ENCODE measurements around the gene KRT84. TPM values are rescaled to one million over a fixed set of nuclear protein-coding genes. Genes with fewer than 3 reads are reported as not detected.

Gene KRT84
- total RNA-seq, 1 experiment from 2014 or later = not detected

DNA sequence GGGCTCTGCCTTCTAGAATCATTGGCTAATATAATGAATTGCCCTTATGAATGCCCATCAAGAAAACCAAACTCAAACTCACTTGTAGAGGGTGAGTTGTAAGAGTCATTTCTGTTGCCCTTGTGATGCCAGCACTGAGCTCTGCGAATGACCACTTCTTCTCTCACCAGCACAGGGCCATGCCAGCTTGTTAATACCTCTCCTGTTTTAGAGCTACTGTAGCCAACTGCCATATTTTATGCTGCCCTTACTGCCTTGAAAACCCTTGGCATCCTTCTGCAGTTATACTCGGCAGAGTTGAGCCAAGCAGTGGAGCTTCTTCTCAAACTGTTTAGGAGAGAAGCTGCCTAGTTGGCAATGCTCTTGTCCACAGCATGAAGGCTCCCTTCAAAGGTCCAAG is 40.6 kb upstream of the KRT84 start:
- no peak for DNase-seq
- H3K4me1 ChIP-seq (ENCODE audit: low read length) = no peaks in the 10 kb centered on the region
- H3K4me2 ChIP-seq (ENCODE audit: low read depth, low read length, poor library complexity, severe bottlenecking) = no peak overlapping the region
- H3K4me3 ChIP-seq (ENCODE audit: low read length) = no peak overlapping the region
- no peaks in the 10 kb centered on the region for H3K27me3 ChIP-seq (ENCODE audit: low read length)
- no peak overlapping the region for H3K27ac ChIP-seq (ENCODE audit: low read length)
- no peaks in the 10 kb centered on the region for H3K9me3 ChIP-seq (ENCODE audit: low read length)
- no peak overlapping the region for H2AFZ ChIP-seq (ENCODE audit: low read length)
- no peaks in the 10 kb centered on the region for H3K36me3 ChIP-seq (ENCODE audit: insufficient read depth, low read length)
- no peaks in the 10 kb centered on the region for H4K20me1 ChIP-seq (ENCODE audit: insufficient read depth, low read depth, low read length)
- no peaks in the 10 kb centered on the region for H3K79me2 ChIP-seq (ENCODE audit: low read length)
- H3K9ac ChIP-seq (ENCODE audit: low read length) = no peak overlapping the region
- H3K9me2 ChIP-seq (replicated peaks; ENCODE audit: insufficient read depth, low read length) = no peaks in the 10 kb centered on the region

DNA sequence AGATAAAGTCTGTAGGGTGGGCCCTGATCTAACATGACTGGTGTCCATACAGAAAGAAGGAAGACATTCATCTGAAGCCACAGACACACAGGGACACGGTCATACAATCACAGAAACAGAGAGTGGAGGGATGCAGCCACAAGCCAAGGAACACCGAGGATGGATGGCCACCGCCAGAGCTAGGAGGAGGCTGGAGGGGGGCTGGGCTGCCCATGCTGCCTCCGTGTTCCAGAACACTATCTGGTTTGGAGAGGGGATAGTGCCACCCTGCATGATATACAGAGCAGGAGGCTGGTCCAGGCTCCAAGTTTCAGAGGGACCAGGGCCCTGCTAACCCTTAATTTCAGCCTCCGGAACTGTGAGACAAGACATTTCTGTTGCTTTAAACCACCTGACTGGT is 40.0 kb upstream of the KRT84 start:
- Histone ChIP-seq H3K9ac (ENCODE audit: low read length) (no peak overlapping the region), H3K4me1 (ENCODE audit: low read length) (no peaks in the 10 kb centered on the region), H3K27me3 (ENCODE audit: low read length) (no peaks in the 10 kb centered on the region), H3K9me3 (ENCODE audit: low read length) (no peaks in the 10 kb centered on the region), H3K4me3 (ENCODE audit: low read length) (no peak overlapping the region), H3K36me3 (ENCODE audit: insufficient read depth, low read length) (no peaks in the 10 kb centered on the region), H4K20me1 (ENCODE audit: insufficient read depth, low read depth, low read length) (no peaks in the 10 kb centered on the region), H3K27ac (ENCODE audit: low read length) (no peak overlapping the region), H3K79me2 (ENCODE audit: low read length) (no peaks in the 10 kb centered on the region), H2AFZ (ENCODE audit: low read length) (no peak overlapping the region), H3K4me2 (ENCODE audit: low read depth, low read length, poor library complexity, severe bottlenecking) (no peak overlapping the region), H3K9me2 (replicated peaks; ENCODE audit: insufficient read depth, low read length) (no peaks in the 10 kb centered on the region)
- no peak for DNase-seq

- no peak overlapping the region for H3K9ac ChIP-seq (ENCODE audit: low read length)
- H4K20me1 ChIP-seq (ENCODE audit: insufficient read depth, low read depth, low read length) = no peaks in the 10 kb centered on the region
- no peak overlapping the region for H2AFZ ChIP-seq (ENCODE audit: low read length)
- H3K36me3 ChIP-seq (ENCODE audit: insufficient read depth, low read length) = no peaks in the 10 kb centered on the region
- DNase-seq = no peak
- no peaks in the 10 kb centered on the region for H3K27me3 ChIP-seq (ENCODE audit: low read length)
- no peaks in the 10 kb centered on the region for H3K4me1 ChIP-seq (ENCODE audit: low read length)
- no peaks in the 10 kb centered on the region for H3K9me3 ChIP-seq (ENCODE audit: low read length)
- H3K4me3 ChIP-seq (ENCODE audit: low read length) = no peak overlapping the region
- no peaks in the 10 kb centered on the region for H3K79me2 ChIP-seq (ENCODE audit: low read length)
- no peaks in the 10 kb centered on the region for H3K9me2 ChIP-seq (replicated peaks; ENCODE audit: insufficient read depth, low read length)
- no peak overlapping the region for H3K4me2 ChIP-seq (ENCODE audit: low read depth, low read length, poor library complexity, severe bottlenecking)
- no peak overlapping the region for H3K27ac ChIP-seq (ENCODE audit: low read length)
These were observed 38.4 kb upstream of the KRT84 start for GRCh38 chr12:52423661-52424500.

DNA sequence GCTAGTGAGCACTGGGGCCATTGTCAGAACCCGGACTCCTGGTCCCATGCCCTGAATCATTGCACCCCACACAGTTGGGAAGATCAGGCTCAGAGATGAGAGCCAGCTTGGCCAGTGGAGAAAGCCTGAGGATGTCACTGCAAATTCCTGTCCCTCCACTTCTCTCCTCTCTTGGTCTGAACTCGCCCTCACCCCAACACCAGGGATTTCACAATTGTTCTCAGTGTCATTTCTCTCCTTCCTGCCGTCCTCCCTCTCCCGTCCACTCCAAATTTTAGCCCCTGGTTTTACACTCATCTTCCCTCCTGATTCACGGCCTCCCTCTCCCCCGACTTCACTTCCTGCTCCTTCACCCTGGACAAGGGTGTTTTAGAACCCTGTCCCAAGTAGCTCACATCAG is 37.6 kb upstream of the KRT84 start:
- Histone ChIP-seq H3K4me1 (ENCODE audit: low read length) (no peaks in the 10 kb centered on the region), H3K9ac (ENCODE audit: low read length) (no peak overlapping the region), H3K4me2 (ENCODE audit: low read depth, low read length, poor library complexity, severe bottlenecking) (no peak overlapping the region), H4K20me1 (ENCODE audit: insufficient read depth, low read depth, low read length) (no peaks in the 10 kb centered on the region), H3K9me3 (ENCODE audit: low read length) (no peaks in the 10 kb centered on the region), H3K4me3 (ENCODE audit: low read length) (no peak overlapping the region), H3K27me3 (ENCODE audit: low read length) (no peaks in the 10 kb centered on the region), H3K9me2 (replicated peaks; ENCODE audit: insufficient read depth, low read length) (no peaks in the 10 kb centered on the region), H2AFZ (ENCODE audit: low read length) (no peak overlapping the region), H3K79me2 (ENCODE audit: low read length) (no peaks in the 10 kb centered on the region), H3K27ac (ENCODE audit: low read length) (no peak overlapping the region), H3K36me3 (ENCODE audit: insufficient read depth, low read length) (no peaks in the 10 kb centered on the region)
- DNase-seq = no peak

DNA sequence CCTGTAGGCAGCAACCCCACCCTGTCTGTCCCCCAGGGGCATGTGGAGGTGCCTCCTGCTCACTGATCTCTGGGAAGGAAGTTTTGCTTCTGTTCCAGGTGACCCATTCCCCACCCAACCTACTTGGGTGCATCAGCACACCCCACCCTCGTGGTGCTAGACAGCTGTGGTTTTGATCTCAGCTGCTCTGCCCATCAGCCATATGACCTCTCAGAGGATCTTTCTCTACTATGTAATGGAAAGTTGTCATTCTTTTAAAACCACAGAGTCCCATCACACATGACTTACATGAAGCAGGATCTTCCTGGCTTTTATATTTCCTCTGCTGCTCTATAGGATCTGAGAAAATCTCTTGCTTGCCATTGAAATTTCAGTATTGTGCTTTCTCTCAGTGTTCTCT is 34.2 kb upstream of the KRT84 start:
- Histone ChIP-seq H3K79me2 (ENCODE audit: low read length) (no peaks in the 10 kb centered on the region), H3K27me3 (ENCODE audit: low read length) (no peaks in the 10 kb centered on the region), H2AFZ (ENCODE audit: low read length) (no peak overlapping the region), H3K9me3 (ENCODE audit: low read length) (no peaks in the 10 kb centered on the region), H4K20me1 (ENCODE audit: insufficient read depth, low read depth, low read length) (no peaks in the 10 kb centered on the region), H3K9ac (ENCODE audit: low read length) (no peak overlapping the region), H3K36me3 (ENCODE audit: insufficient read depth, low read length) (no peaks in the 10 kb centered on the region), H3K4me3 (ENCODE audit: low read length) (no peak overlapping the region), H3K9me2 (replicated peaks; ENCODE audit: insufficient read depth, low read length) (no peaks in the 10 kb centered on the region), H3K4me1 (ENCODE audit: low read length) (no peaks in the 10 kb centered on the region), H3K4me2 (ENCODE audit: low read depth, low read length, poor library complexity, severe bottlenecking) (no peak overlapping the region), H3K27ac (ENCODE audit: low read length) (no peak overlapping the region)
- DNase-seq = no peak

DNA sequence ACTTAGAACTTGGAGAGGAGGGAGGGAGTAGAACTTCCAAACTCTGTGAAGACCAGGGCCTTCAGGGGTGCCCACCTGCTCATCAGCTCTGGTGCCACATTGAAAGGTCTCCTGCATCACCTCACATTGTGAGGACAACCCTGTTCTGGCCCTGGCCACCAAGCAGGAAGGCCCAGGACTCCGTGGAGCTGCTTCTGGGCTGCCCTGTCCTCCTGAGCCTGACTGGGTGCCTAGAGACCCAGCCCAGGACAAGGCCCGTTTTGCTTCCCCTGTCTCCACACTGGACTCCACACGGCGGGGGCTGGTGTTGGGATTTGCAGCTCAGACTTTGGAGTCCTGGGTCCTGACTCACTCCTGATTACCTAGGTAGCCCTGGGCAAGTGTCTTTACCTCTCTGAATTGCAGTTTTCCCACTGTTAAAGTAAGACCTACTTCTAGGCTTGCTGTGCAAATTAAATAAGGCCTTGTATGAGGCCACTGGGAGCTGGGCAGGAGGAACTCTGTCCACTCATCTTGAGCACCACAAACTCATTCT is 33.2 kb upstream of the KRT84 start:
- H3K4me1 ChIP-seq (ENCODE audit: low read length) = no peaks in the 10 kb centered on the region

GRCh38 chr12:52417740-52418139 is 32.3 kb upstream of the KRT84 start:
- H3K36me3 ChIP-seq (ENCODE audit: insufficient read depth, low read length) = no peaks in the 10 kb centered on the region
- H3K27me3 ChIP-seq (ENCODE audit: low read length) = no peaks in the 10 kb centered on the region
- DNase-seq = no peak
- no peaks in the 10 kb centered on the region for H3K79me2 ChIP-seq (ENCODE audit: low read length)
- H3K4me2 ChIP-seq (ENCODE audit: low read depth, low read length, poor library complexity, severe bottlenecking) = no peak overlapping the region
- no peak overlapping the region for H2AFZ ChIP-seq (ENCODE audit: low read length)
- no peak overlapping the region for H3K4me3 ChIP-seq (ENCODE audit: low read length)
- H3K9ac ChIP-seq (ENCODE audit: low read length) = no peak overlapping the region
- H3K9me3 ChIP-seq (ENCODE audit: low read length) = no peaks in the 10 kb centered on the region
- H3K9me2 ChIP-seq (replicated peaks; ENCODE audit: insufficient read depth, low read length) = no peaks in the 10 kb centered on the region
- no peak overlapping the region for H3K27ac ChIP-seq (ENCODE audit: low read length)
- H4K20me1 ChIP-seq (ENCODE audit: insufficient read depth, low read depth, low read length) = no peaks in the 10 kb centered on the region
- H3K4me1 ChIP-seq (ENCODE audit: low read length) = no peaks in the 10 kb centered on the region

More for the DNA sequence above, 33.2 kb upstream of the KRT84 start:
- no peak overlapping the region for H2AFZ ChIP-seq (ENCODE audit: low read length)
- no peaks in the 10 kb centered on the region for H4K20me1 ChIP-seq (ENCODE audit: insufficient read depth, low read depth, low read length)
- H3K9me2 ChIP-seq (replicated peaks; ENCODE audit: insufficient read depth, low read length) = no peaks in the 10 kb centered on the region
- no peak overlapping the region for H3K9ac ChIP-seq (ENCODE audit: low read length)
- H3K36me3 ChIP-seq (ENCODE audit: insufficient read depth, low read length) = no peaks in the 10 kb centered on the region
- H3K79me2 ChIP-seq (ENCODE audit: low read length) = no peaks in the 10 kb centered on the region
- no peak overlapping the region for H3K27ac ChIP-seq (ENCODE audit: low read length)
- H3K9me3 ChIP-seq (ENCODE audit: low read length) = no peaks in the 10 kb centered on the region
- H3K4me3 ChIP-seq (ENCODE audit: low read length) = no peak overlapping the region
- DNase-seq = no peak
- no peaks in the 10 kb centered on the region for H3K27me3 ChIP-seq (ENCODE audit: low read length)
- no peak overlapping the region for H3K4me2 ChIP-seq (ENCODE audit: low read depth, low read length, poor library complexity, severe bottlenecking)

GRCh38 chr12:52416795-52417194 is 31.3 kb upstream of the KRT84 start:
- Histone ChIP-seq H3K27me3 (ENCODE audit: low read length) (no peaks in the 10 kb centered on the region), H3K4me3 (ENCODE audit: low read length) (no peak overlapping the region), H3K79me2 (ENCODE audit: low read length) (no peaks in the 10 kb centered on the region), H3K27ac (ENCODE audit: low read length) (no peak overlapping the region), H3K9me2 (replicated peaks; ENCODE audit: insufficient read depth, low read length) (no peaks in the 10 kb centered on the region), H3K9me3 (ENCODE audit: low read length) (no peaks in the 10 kb centered on the region), H2AFZ (ENCODE audit: low read length) (no peak overlapping the region), H4K20me1 (ENCODE audit: insufficient read depth, low read depth, low read length) (no peaks in the 10 kb centered on the region), H3K4me1 (ENCODE audit: low read length) (no peaks in the 10 kb centered on the region), H3K9ac (ENCODE audit: low read length) (no peak overlapping the region), H3K4me2 (ENCODE audit: low read depth, low read length, poor library complexity, severe bottlenecking) (no peak overlapping the region), H3K36me3 (ENCODE audit: insufficient read depth, low read length) (no peaks in the 10 kb centered on the region)
- DNase-seq = no peak

Data from Karpas-422 (cell line).